Endothelial cell of umbilical vein (primary cell): Measurements from ENCODE around the gene MROH7.

Experiments used
- EZH2 ChIP-seq: IDR thresholded peaks from 2 replicates; pipeline ENCODE4 v1.6.1; 2012; ENCODE audit warnings: borderline replicate concordance, low read depth, mild to moderate bottlenecking, moderate library complexity, low read length, inconsistent platforms; ENCODE audit not compliant: severe bottlenecking
- FOS ChIP-seq: IDR thresholded peaks from 2 replicates; pipeline ENCODE4 v1.6.1; 2011; ENCODE audit warnings: mild to moderate bottlenecking, low read length, moderate library complexity, borderline replicate concordance; ENCODE audit not compliant: insufficient read depth
- GATA2 ChIP-seq: IDR thresholded peaks from 2 replicates; pipeline ENCODE4 v1.7.0; 2011; ENCODE audit warnings: low read depth, mild to moderate bottlenecking, moderate library complexity, mixed read lengths, low read length; ENCODE audit not compliant: insufficient read length, insufficient read depth
- MAX ChIP-seq: IDR thresholded peaks from 2 replicates; pipeline ENCODE4 v1.6.1; 2011; ENCODE audit not compliant: insufficient read depth, insufficient read length
- MYC ChIP-seq: IDR thresholded peaks from one replicate; pipeline ENCODE4 v1.6.1; 2011; ENCODE audit warnings: mild to moderate bottlenecking, low read depth, low read length
- POLR2A ChIP-seq: IDR thresholded peaks from 2 replicates; pipeline ENCODE4 v1.6.1; 2012; ENCODE audit warnings: low read depth, mild to moderate bottlenecking, control low read depth, low read length
- POLR2AphosphoS5 ChIP-seq: IDR thresholded peaks from 2 replicates; pipeline ENCODE4 v1.6.1; 2012; ENCODE audit warnings: low read depth, mild to moderate bottlenecking, control low read depth, low read length, moderate library complexity; ENCODE audit not compliant: insufficient read depth
- TF ChIP-seq, protein P1 (sequence below), 2 donors: IDR thresholded peaks; 1 replicate in 1 of 2; 2 replicates in 1 of 2; pipeline ENCODE4 v1.5.1; 2011; ENCODE audit warnings: low read length in 2 of 2, mild to moderate bottlenecking in 2 of 2, moderate library complexity in 2 of 2, control low read depth in 1 of 2, inconsistent platforms in 1 of 2, low read depth in 1 of 2; ENCODE audit not compliant: insufficient read depth in 1 of 2; ENCODE audit errors: extremely low read depth in 1 of 2

DNA sequence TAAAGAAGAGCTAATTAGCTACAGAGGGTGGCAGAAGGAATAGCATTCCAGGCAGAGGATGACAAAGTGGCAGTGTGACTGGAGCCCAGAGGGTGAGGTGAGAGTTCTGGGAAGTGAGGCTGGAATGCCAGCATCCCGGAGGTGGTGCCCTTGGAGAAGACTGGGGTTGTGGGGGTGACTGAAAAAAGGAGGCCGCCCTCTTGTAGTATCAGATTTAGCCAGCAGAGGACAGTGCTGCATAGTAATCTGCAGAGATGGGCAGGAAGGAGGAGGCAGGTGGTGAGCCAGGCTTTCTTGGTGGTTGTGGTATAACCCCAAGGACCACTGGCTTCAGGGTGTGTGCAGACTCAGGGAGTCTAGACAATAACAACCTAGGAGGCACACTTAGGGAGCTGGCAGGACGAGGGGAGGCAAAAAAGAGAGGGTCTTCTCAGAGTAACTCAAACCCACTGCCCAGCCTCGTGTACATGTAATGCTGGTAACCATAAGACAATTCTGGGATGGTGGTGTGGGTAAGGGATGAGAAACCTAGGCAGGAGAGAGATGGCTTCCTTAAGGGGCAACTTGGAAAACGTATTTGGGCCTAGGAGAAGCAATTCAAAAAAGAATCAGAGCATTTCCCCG lies 30.5 kb downstream of the MROH7 start:
- TF ChIP-seq, protein P1, sequence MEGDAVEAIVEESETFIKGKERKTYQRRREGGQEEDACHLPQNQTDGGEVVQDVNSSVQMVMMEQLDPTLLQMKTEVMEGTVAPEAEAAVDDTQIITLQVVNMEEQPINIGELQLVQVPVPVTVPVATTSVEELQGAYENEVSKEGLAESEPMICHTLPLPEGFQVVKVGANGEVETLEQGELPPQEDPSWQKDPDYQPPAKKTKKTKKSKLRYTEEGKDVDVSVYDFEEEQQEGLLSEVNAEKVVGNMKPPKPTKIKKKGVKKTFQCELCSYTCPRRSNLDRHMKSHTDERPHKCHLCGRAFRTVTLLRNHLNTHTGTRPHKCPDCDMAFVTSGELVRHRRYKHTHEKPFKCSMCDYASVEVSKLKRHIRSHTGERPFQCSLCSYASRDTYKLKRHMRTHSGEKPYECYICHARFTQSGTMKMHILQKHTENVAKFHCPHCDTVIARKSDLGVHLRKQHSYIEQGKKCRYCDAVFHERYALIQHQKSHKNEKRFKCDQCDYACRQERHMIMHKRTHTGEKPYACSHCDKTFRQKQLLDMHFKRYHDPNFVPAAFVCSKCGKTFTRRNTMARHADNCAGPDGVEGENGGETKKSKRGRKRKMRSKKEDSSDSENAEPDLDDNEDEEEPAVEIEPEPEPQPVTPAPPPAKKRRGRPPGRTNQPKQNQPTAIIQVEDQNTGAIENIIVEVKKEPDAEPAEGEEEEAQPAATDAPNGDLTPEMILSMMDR (IDR thresholded peaks at IDR 0.05; ENCODE audit: extremely low read depth in 1 of 2, insufficient read depth in 1 of 2, low read depth in 1 of 2, low read length in 2 of 2): peak; percentile 63 to 78
- TF ChIP-seq MYC (no peak), POLR2AphosphoS5 (no peak), POLR2A (no peak), FOS (no peak), EZH2 (no peak), GATA2 (no peak), MAX (no peak)
